HCT116 (cell line): Measurements from ENCODE around the gene GOLGA8R.
"Not testable (repeated sequence)": the region's sequence is repeated elsewhere in the genome, so short reads cannot be mapped to it uniquely, and the experiment has no call there.

Experiments
- CEBPB ChIP-seq: IDR thresholded peaks from 2 replicates; pipeline ENCODE4 v1.6.1; 2012; ENCODE audit warnings: low read depth
- EGR1 ChIP-seq: IDR thresholded peaks from 2 replicates; pipeline ENCODE4 v1.6.1; 2012; ENCODE audit warnings: low read depth
- POLR2A ChIP-seq: IDR thresholded peaks from 2 replicates; pipeline ENCODE4 v1.7.0; 2011; ENCODE audit warnings: borderline replicate concordance; ENCODE audit not compliant: insufficient read depth, insufficient read length; ENCODE audit errors: extremely low read depth
- POLR2AphosphoS5 ChIP-seq: IDR thresholded peaks from 2 replicates; pipeline ENCODE4 v1.6.1; 2011; ENCODE audit warnings: mild to moderate bottlenecking, low read depth, low read length, moderate library complexity
- SIN3A ChIP-seq: IDR thresholded peaks from 2 replicates; pipeline ENCODE4 v1.6.1; 2012; ENCODE audit warnings: low read depth
- YY1 ChIP-seq: IDR thresholded peaks from 2 replicates; pipeline ENCODE4 v1.6.1; 2011; ENCODE audit warnings: low read length, low read depth, moderate library complexity, mild to moderate bottlenecking; ENCODE audit not compliant: insufficient replicate concordance; ENCODE audit errors: extremely low read depth
- TF ChIP-seq, protein P1 (sequence below), 3 experiments: fragments of 200-600 bp in 1 of 3; sonication (generic) in 1 of 3; IDR thresholded peaks in 2 of 3; conservative IDR thresholded peaks in 1 of 3; 2 replicates each; pipeline ENCODE4 v1.5.1; 2012 to 2017; ENCODE audit warnings: low read depth in 2 of 3, low read length in 2 of 3, antibody characterized with exemption in 1 of 3, borderline replicate concordance in 1 of 3, control low read depth in 1 of 3, mild to moderate bottlenecking in 1 of 3, mixed read lengths in 1 of 3, mixed run types in 1 of 3, moderate library complexity in 1 of 3; ENCODE audit not compliant: insufficient read depth in 1 of 3

GRCh38 chr15:30360990-30361389 is 53.1 kb downstream of the GOLGA8R start:
- TF ChIP-seq, protein P1, sequence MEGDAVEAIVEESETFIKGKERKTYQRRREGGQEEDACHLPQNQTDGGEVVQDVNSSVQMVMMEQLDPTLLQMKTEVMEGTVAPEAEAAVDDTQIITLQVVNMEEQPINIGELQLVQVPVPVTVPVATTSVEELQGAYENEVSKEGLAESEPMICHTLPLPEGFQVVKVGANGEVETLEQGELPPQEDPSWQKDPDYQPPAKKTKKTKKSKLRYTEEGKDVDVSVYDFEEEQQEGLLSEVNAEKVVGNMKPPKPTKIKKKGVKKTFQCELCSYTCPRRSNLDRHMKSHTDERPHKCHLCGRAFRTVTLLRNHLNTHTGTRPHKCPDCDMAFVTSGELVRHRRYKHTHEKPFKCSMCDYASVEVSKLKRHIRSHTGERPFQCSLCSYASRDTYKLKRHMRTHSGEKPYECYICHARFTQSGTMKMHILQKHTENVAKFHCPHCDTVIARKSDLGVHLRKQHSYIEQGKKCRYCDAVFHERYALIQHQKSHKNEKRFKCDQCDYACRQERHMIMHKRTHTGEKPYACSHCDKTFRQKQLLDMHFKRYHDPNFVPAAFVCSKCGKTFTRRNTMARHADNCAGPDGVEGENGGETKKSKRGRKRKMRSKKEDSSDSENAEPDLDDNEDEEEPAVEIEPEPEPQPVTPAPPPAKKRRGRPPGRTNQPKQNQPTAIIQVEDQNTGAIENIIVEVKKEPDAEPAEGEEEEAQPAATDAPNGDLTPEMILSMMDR (IDR thresholded peaks at IDR 0.05 in 2 of 3, conservative IDR thresholded peaks at IDR 0.05 in 1 of 3; ENCODE audit: borderline replicate concordance in 1 of 3, insufficient read depth in 1 of 3, low read depth in 2 of 3, low read length in 2 of 3): not testable (repeated sequence)
- TF ChIP-seq EGR1, POLR2A, POLR2AphosphoS5, SIN3A, CEBPB, YY1: not testable (repeated sequence)
